Activated naive CD8-positive, alpha-beta T cell treated with anti-CD3 and anti-CD28 coated beads, Interleukin-2, amount 10 ng/mL, durations not matched to agents 7 days and 5 days (primary cell): ENCODE data around the gene FOXF1. TPM values are rescaled to one million over a fixed set of nuclear protein-coding genes. Genes with fewer than 3 reads are reported as not detected.

Source experiments
- ATAC-seq: fragments of 150-1000 bp; cut with Tn5 transposase; one replicate; pipeline ENCODE4 v1.10.0; 2021; ENCODE audit warnings: low read depth, moderate library complexity
- POLR2A ChIA-PET: fragments of 350-600 bp; sonication (Branson Sonifier 250); formaldehyde crosslinking; loops from one replicate; lab custom pipeline; 2021; ENCODE audit warnings: antibody characterized with exemption; lab: Charles Lee
- DNase-seq: peaks from one replicate; pipeline ENCODE4 v3.0.0; 2021
- H3K27ac Mint-ChIP-seq: one replicate; pipeline ENCODE4 v1.8.0; 2022; ENCODE audit warnings: mild to moderate bottlenecking, mixed read lengths
- H3K27me3 Mint-ChIP-seq: one replicate; pipeline ENCODE4 v1.8.0; 2022; ENCODE audit warnings: mild to moderate bottlenecking, moderate library complexity, mixed read lengths
- H3K36me3 Mint-ChIP-seq: one replicate; pipeline ENCODE4 v1.8.0; 2021; ENCODE audit warnings: mild to moderate bottlenecking, mixed read lengths
- H3K4me1 Mint-ChIP-seq: one replicate; pipeline ENCODE4 v1.8.0; 2021; ENCODE audit warnings: mixed read lengths
- H3K4me3 Mint-ChIP-seq: one replicate; pipeline ENCODE4 v1.8.0; 2022; ENCODE audit warnings: mild to moderate bottlenecking, moderate library complexity, mixed read lengths
- H3K9me3 Mint-ChIP-seq: one replicate; pipeline ENCODE4 v1.8.0; 2021; ENCODE audit warnings: mixed read lengths
- total RNA-seq, 2 experiments: library from RNA; stranded (reverse); gene quantifications; one replicate each; pipeline ENCODE4 v1.2.3, GENCODE V29; 2021

The FOXF1 gene
- total RNA-seq, 2 experiments from 2014 or later, result not detected

DNA sequence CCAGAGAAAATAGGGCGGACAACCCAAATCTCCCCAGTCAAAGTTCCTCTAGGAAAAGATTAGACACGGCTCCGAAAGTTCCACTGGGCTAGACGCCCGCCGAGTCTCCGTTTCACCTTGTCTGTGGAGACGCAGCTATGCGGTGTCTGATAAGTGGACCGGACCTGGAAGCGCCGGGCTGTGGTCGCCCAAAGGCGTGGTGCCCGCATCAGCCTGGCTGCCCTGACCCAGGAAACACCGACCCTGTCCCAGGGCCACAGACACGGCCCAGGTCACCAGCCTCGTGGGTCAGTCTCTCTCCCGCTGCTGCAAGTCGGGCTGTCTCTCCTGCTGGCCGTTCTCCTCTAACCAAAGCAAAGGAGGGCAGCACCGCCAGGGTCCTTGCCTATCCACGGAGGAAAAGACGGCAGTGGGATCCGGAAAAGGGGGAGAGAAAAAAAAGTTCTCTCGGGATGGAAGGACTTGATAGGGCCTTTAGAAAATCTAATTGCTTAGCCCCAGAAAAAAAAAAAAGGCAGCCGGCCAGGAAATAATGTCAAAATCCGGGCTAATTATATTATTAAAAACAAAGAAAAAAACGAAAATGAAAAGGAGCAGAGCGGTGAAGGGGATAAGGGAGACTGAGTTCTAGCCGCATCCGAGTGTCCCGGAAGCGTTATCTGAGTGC lies 13.9 kb upstream of the FOXF1 start:
- H3K4me1 Mint-ChIP-seq, result no peaks in the 10 kb centered on the region
- H3K27me3 Mint-ChIP-seq, result peaks cover 81% of the 10 kb centered on the region
- no peaks in the 10 kb centered on the region for H3K36me3 Mint-ChIP-seq
- H3K9me3 Mint-ChIP-seq, result no peaks in the 10 kb centered on the region
- POLR2A ChIA-PET, result no interaction called here
- DNase-seq, result no peak
- peak overlapping the region; percentile 49 for H3K27ac Mint-ChIP-seq
- ATAC-seq, result no peak
- no peak overlapping the region for H3K4me3 Mint-ChIP-seq

DNA sequence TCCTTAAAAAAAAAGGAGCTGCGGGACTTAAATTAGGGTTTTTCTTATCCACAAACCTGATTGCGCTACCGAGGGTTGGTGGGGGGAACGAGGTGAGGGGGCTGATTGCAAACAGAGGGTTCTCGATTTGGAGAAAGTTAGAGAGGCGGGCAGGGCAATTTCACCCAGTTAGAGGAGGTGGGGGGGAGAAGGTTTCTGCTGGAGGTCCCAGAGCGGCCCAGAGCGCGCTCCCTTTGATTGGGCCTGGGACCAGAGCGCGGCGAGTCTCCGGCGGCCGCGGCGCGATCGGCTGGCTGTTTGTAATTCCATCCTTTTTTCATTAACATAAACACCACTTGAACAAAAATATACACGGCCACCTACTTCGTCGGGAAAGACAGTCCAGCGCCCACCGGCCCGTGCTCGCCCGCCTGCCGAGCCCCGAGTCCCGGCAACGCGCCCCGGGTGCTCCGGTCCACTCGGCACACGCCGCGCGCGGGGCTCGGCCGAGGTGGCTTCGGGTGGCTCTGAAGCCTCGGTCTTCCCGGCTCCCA lies 13.3 kb upstream of the FOXF1 start:
- POLR2A ChIA-PET, result no interaction called here
- Mint-ChIP-seq H3K27ac (peak overlapping the region; percentile 49), H3K27me3 (peaks cover 82% of the 10 kb centered on the region), H3K9me3 (no peaks in the 10 kb centered on the region), H3K36me3 (no peaks in the 10 kb centered on the region), H3K4me1 (peaks cover under 1% of the 10 kb centered on the region), H3K4me3 (no peak overlapping the region)
- no peak for DNase-seq
- ATAC-seq, result no peak

DNA sequence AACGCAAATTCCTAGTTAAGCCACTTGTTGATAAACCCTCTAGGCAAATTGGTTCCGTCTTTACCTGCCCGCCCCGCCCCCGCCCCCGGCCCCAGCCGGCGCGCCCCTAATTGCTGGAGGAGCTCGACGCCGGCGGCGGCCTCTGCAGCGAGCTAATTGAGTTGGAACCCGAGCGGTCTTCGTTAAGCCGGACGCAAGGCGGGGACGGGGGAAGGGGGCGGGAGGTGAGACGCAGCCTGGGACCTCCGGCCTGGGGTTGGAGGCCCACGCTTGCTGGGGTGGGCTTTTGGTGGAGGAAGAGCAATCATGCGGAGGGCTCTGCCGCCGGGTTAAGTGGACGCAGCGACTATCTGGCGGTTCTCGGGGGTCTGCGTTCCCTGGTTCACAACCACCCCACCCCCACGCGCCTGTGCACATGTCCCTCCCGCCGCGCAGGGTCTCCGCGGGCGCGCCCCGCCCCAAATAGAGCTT lies 12.7 kb upstream of the FOXF1 start:
- H3K4me3 Mint-ChIP-seq, result no peak overlapping the region
- H3K4me1 Mint-ChIP-seq, result peaks cover 2% of the 10 kb centered on the region
- H3K27ac Mint-ChIP-seq, result no peak overlapping the region
- no peaks in the 10 kb centered on the region for H3K36me3 Mint-ChIP-seq
- DNase-seq, result no peak
- POLR2A ChIA-PET, result no interaction called here
- H3K9me3 Mint-ChIP-seq, result no peaks in the 10 kb centered on the region
- peaks cover 82% of the 10 kb centered on the region for H3K27me3 Mint-ChIP-seq
- no peak for ATAC-seq

DNA sequence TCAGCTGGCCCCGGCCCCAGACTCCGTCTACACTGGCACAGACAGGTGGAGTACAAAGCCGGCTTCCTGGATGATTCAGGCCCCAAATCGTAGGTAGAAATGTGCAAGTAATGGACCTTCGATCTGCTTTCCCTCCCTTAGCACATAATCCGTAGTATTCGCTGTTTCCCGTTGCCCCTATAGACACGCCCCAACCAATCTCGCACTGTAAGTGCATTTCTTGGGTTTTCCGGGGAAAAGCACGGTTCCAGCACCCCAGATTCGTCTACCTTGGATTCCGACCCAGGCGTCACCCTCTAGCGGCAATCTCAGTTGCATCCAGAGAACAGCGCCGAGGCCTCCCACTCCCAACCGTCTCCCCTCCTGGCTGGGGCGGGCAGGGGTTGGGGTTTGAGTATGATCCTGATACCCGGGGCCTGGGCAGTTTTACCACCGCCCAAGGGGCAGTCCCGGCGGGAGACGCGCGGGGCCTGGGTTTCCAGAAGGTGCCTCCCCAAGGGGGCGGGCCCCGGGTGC lies 12.1 kb upstream of the FOXF1 start:
- H3K27ac Mint-ChIP-seq, result peak overlapping the region; percentile 54
- no peaks in the 10 kb centered on the region for H3K9me3 Mint-ChIP-seq
- H3K4me1 Mint-ChIP-seq, result peaks cover 2% of the 10 kb centered on the region
- no peak for DNase-seq
- POLR2A ChIA-PET, result no interaction called here
- no peaks in the 10 kb centered on the region for H3K36me3 Mint-ChIP-seq
- H3K27me3 Mint-ChIP-seq, result peaks cover 85% of the 10 kb centered on the region
- no peak for ATAC-seq
- no peak overlapping the region for H3K4me3 Mint-ChIP-seq

DNA sequence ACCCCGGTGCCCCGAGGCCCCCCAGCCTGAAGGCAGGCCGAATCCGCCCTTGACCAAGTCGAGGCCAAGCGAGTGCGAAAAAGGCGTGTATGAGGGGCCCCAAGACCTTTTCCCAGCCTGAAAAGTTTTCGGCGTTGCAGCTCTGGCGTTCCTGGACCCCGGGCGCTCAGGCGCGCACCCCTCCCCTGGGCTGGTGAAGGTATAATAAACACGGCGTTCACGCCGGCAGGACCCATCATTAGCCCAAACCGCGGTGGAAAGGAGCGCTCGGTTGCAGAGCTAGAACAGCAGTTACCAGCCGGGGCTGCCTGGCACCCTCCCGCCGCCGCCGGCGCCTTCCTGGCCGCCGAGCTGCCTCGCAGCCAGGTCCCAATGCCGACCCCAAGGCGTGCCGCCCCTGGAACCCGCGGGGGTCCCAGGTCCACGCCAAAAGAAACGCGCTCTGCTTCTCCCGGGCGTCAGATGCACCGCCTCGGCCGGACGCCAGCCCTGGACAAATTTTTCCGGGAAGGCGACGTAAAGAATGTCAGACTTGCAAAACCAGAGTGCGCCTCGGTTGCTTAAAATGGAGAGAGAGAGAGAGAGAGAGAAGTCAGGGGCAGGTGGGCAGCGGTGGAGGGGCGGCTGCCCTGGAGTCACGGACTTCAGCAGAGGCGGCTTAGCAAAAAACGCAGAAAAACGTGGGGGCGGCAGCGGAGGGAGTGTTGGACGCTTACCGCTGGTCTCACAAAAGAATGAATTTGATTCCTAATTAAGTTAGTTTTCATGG lies 11.5 kb upstream of the FOXF1 start:
- Mint-ChIP-seq H3K4me3 (no peak overlapping the region), H3K36me3 (no peaks in the 10 kb centered on the region), H3K9me3 (no peaks in the 10 kb centered on the region), H3K27ac (no peak overlapping the region), H3K4me1 (peaks cover 2% of the 10 kb centered on the region), H3K27me3 (peaks cover 87% of the 10 kb centered on the region)
- POLR2A ChIA-PET, result no interaction called here
- no peak for ATAC-seq
- no peak for DNase-seq

DNA sequence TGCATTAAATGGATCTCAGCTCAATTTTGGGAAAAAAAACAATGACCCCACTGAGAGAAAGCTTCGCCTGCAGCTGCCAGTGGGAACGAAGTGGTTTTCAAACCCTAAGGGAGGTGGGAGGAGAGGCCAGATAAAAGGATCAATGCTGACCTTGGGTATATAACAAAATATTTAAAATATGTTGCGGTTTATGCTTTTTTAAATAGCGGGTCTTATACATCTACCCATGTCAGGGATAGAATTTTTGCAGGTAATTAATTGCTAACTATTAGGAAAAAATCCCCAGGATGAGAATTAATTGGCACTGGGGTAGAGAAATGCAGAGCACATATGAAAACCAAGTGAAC lies 10.9 kb upstream of the FOXF1 start:
- POLR2A ChIA-PET, result no interaction called here

DNA sequence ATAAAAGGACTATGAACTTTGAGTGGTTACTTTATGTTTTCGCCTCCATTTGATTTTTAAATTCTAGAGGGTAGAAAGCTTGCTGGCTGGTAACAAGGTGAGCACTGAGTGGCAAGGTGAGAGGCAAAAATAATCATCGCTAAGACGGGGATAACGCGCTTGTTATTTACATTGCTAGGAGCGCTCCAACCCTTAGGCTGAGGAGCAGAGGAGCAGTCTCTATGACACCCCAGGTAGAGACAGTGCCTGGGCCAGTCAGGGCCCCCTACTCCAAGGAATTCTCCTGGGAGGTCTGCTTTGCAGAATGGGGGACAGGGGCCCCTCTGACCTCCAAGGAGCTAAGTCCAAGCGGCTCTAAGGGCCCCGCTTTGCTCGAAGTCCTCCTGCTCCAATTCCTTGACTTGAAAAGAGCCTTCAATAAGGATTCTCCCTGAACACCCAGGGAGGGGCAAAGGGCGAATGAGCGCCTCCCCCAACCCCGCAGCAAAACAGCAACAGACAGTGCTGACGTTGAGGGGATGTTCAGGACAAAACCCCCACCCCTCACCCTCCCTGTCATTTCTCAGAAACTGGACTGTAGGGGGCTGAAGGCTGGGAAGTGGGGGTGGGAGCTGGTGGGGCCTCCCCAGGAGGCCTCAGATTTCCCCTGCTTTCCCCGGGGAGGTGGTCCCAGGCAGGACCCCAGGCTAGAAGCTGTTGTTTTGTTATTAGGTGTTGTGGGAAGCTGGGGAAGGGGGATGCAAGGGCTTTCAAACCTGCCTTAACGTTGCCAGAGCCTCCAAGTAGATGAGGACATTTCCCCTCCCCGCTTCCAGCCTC lies 10.2 kb upstream of the FOXF1 start:
- Mint-ChIP-seq H3K36me3 (no peaks in the 10 kb centered on the region), H3K27ac (no peak overlapping the region), H3K9me3 (no peaks in the 10 kb centered on the region), H3K4me1 (peaks cover 3% of the 10 kb centered on the region), H3K27me3 (peaks cover 90% of the 10 kb centered on the region), H3K4me3 (no peak overlapping the region)
- POLR2A ChIA-PET, result no interaction called here
- ATAC-seq (no peak), DNase-seq (no peak)

More for the DNA sequence above, 10.9 kb upstream of the FOXF1 start:
- DNase-seq (no peak), ATAC-seq (no peak)
- Mint-ChIP-seq H3K4me1 (peaks cover 2% of the 10 kb centered on the region), H3K9me3 (no peaks in the 10 kb centered on the region), H3K4me3 (no peak overlapping the region), H3K27me3 (peaks cover 87% of the 10 kb centered on the region), H3K36me3 (no peaks in the 10 kb centered on the region), H3K27ac (no peak overlapping the region)

DNA sequence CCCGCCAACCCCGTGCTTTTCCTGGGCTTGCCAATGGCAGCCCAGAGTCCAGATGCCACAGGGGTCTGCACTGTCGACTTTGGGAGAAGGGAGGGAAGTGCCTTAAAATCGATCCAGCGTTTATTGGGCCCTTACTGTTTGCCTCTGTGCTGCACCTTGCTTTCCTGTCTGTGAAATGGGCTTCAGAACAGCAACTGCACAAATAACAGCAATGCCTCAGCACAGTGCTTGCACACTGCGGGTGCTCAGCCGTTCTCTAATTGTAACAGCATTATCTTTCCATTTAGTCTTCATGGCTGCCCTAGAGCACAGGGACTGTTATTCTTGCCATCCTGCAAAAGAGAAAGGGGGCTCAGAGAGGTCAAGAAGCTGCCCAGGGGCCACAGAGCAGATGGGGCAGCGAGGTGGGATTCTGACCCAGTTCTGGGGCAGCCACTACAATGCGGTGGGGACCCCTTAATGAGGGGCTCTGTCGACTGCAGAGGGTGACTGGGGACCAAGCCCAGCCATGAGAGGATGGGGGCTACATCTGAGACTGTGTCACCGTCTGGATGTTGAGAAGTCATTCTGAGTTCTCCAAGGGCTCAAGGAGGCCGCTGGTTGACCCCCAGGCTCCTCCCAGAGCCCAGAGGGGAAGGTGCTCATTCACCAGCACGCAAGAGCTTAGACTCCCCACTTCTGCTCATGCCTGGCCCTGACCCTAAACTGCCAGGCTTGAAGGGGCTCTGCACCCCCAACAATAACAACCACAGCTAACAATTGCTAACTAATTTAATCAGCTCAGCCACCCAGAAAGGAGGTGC lies 9.4 kb upstream of the FOXF1 start:
- Mint-ChIP-seq H3K4me3 (no peak overlapping the region), H3K9me3 (no peaks in the 10 kb centered on the region), H3K27ac (no peak overlapping the region), H3K27me3 (peaks cover 87% of the 10 kb centered on the region), H3K36me3 (no peaks in the 10 kb centered on the region), H3K4me1 (peaks cover 4% of the 10 kb centered on the region)
- POLR2A ChIA-PET, result no interaction called here
- no peak for ATAC-seq
- no peak for DNase-seq

DNA sequence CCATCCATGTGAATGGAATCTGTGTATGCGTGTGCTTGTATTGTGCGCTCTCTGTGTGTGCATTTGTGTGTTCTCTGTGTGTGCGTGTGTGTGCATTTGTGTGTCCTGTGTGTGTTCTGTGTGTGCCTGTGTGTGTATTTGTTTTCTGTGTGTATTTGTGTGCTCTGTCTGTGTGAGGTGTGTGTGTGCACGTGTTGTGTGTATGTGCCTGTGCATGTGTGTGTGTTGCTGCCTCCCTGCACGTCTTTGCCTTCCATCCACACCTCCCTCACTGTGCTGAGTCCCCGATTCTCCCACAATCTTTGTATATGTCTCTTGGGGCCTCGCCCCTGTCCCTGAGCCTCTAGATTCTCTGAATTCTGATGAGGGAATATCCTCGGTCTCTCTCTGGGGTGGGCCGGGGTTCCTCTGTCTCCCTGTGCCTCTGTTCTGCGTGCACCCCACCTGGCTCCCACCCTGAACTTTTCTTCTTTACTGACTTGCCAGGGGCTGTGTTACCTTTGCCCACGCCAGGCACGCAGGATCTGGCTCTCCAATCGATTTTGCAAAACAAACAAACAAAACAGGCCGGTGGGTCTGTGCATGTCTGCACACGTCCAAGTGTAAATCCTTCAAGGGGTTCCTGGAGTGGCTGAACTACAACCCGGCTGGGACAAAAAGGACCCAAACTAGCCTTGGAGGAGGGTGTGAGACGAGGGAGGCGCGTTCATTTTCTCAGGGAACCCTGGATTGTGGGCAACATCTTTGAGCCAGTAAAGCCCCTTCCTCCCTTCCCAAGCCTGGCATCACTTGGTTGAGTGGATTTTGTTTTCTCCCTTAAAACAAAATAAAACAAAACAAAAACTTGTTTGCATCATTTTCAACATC lies 8.1 kb upstream of the FOXF1 start:
- Mint-ChIP-seq H3K4me3 (no peak overlapping the region), H3K9me3 (no peaks in the 10 kb centered on the region)
- ATAC-seq, result no peak

DNA sequence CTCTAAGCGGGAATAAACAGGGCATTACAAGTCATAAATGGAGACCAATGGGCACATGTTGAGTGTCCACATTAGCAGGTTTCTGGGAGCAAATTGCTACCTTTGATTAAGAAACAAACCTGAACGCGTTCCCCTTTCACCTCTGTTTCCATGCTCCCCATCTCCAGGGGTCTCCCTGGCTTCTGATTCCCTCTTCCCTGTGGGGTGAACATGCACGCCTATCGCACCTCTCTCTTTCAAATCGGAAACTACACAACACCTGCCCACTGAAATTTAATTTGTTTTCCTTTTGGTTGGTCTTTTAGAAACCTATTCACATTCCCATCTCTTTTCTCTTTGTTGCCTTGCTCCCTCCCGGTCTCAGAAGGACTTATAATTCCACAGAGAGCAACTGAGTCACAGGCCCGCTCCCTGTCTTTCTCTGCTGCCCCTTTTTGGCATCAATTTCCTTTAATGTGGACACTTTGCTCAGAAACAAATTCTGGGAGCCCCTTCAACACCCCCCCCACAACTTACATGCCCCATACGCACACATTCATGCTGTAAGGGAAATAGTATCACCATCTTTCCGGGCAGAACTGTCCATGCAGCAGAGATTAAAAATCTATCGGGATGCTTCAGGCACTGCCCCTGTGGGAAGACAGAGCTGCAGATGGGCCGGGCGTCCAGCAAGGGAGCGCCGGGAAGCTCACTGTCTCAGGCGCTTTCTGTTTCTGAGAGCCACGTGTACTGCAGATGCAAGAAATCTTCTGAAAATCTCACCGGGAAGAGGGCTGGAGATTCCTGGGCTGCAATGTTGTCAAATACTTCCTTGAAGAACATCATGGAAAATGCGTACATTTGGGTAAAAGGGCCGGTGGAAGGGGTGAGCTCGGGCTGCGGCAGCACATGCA lies 7.2 kb upstream of the FOXF1 start:
- DNase-seq (no peak), ATAC-seq (no peak)
- Mint-ChIP-seq H3K9me3 (no peaks in the 10 kb centered on the region), H3K36me3 (no peaks in the 10 kb centered on the region), H3K27ac (no peak overlapping the region), H3K4me1 (peaks cover 12% of the 10 kb centered on the region), H3K27me3 (peaks cover 95% of the 10 kb centered on the region), H3K4me3 (no peak overlapping the region)
- POLR2A ChIA-PET, result interaction anchor here (0.7 kb wide), 1 partner anchor 31 kb away, joined by 3 read pairs; no protein-coding TSS in a partner anchor

More for the DNA sequence above, 8.1 kb upstream of the FOXF1 start:
- peaks cover 89% of the 10 kb centered on the region for H3K27me3 Mint-ChIP-seq
- H3K4me1 Mint-ChIP-seq, result peaks cover 7% of the 10 kb centered on the region
- POLR2A ChIA-PET, result no interaction called here
- H3K36me3 Mint-ChIP-seq, result no peaks in the 10 kb centered on the region
- H3K27ac Mint-ChIP-seq, result peak overlapping the region; percentile 27
- DNase-seq, result no peak

DNA sequence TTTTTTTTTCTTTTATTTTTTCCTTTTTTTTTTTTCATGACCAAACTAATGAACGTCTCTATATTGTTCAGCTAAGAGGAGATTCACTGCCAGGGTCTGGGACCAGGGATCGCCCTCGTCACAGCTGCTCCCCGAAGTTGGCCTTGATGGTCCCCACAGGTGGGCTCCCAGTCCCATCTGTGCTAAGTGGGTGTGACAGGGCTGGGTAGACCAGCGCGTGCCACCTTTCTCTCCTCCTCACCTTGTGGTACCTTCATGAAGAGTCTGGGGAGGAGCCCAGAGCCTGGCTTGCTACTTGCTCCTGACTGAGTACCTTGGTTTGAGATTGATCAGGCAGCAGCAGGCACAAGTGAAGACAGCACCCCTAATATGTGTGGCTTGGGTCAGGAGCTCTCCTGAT lies 6.5 kb upstream of the FOXF1 start:
- Mint-ChIP-seq H3K4me3 (no peak overlapping the region), H3K36me3 (no peaks in the 10 kb centered on the region), H3K27me3 (peaks cover 91% of the 10 kb centered on the region), H3K27ac (no peak overlapping the region), H3K4me1 (peaks cover 12% of the 10 kb centered on the region), H3K9me3 (no peaks in the 10 kb centered on the region)
- DNase-seq (no peak), ATAC-seq (no peak)
- POLR2A ChIA-PET, result interaction anchor here (0.7 kb wide), 1 partner anchor 31 kb away, joined by 3 read pairs; no protein-coding TSS in a partner anchor
